ENCODE data around the gene BRMS1.

The BRMS1 gene

GRCh38 chr11:66310324-66310723, 34.6 kb downstream of the BRMS1 start:
- Histone ChIP-seq H3K4me3 (ENCODE audit: low read depth in 1 of 2, low read length in 1 of 2) (no peak overlapping the region), H3K36me3 (no peaks in the 10 kb centered on the region), H3K27me3 (peaks cover 66% of the 10 kb centered on the region), H3K9me3 (no peaks in the 10 kb centered on the region), H3K27ac (no peak overlapping the region), H3K4me1 (ENCODE audit: control insufficient read depth in 1 of 2, insufficient read depth in 1 of 2, low read depth in 1 of 2, low read length in 1 of 2) (peaks cover 16 to 22% of the 10 kb centered on the region in 2 experiments)
- no peak for TF ChIP-seq CTCF (IDR thresholded peaks at IDR 0.05)

- no peaks in the 10 kb centered on the region for H3K9me3 ChIP-seq
- no peak overlapping the region for H3K27ac ChIP-seq
- peaks cover 16 to 22% of the 10 kb centered on the region in 2 experiments for H3K4me1 ChIP-seq (ENCODE audit: control insufficient read depth in 1 of 2, insufficient read depth in 1 of 2, low read depth in 1 of 2, low read length in 1 of 2)
- no peak overlapping the region for H3K4me3 ChIP-seq (ENCODE audit: low read depth in 1 of 2, low read length in 1 of 2)
- no peaks in the 10 kb centered on the region for H3K36me3 ChIP-seq
- H3K27me3 ChIP-seq = peaks cover 58% of the 10 kb centered on the region
- TF ChIP-seq CTCF (IDR thresholded peaks at IDR 0.05) = no peak
Measured at GRCh38 chr11:66309475-66309874, 35.4 kb downstream of the BRMS1 start.

DNA sequence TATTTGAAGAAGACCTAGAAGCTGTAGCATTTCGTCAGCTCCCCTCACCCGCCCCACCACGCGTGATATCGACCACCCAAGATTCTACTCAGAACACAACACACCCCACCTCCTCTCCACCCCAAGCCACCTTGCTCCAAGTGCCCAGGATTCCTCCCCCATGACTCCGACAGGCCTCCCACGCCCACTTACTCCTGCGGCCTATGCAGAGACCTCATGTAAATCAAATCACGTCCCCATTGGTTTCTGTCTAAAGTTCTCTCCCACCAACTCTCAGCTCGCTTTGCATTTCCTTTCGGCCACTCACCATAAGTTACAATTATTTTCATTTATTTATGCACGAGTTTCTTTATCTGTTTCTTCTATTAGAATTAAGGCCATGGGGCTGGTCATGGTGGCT, 42.2 kb downstream of the BRMS1 start:
- H3K4me1 ChIP-seq (ENCODE audit: control insufficient read depth in 1 of 2, insufficient read depth in 1 of 2, low read depth in 1 of 2, low read length in 1 of 2) = no peaks in the 10 kb centered on the region
- H3K27ac ChIP-seq = no peak overlapping the region
- TF ChIP-seq CTCF (IDR thresholded peaks at IDR 0.05) = no peak
- H3K4me3 ChIP-seq (ENCODE audit: low read depth in 1 of 2, low read length in 1 of 2) = no peak overlapping the region
- H3K9me3 ChIP-seq = no peaks in the 10 kb centered on the region
- no peaks in the 10 kb centered on the region for H3K36me3 ChIP-seq
- H3K27me3 ChIP-seq = peaks cover 9% of the 10 kb centered on the region

- H3K27me3 ChIP-seq = peaks cover 36% of the 10 kb centered on the region
- TF ChIP-seq CTCF (IDR thresholded peaks at IDR 0.05) = no peak
- no peak overlapping the region for H3K4me3 ChIP-seq (ENCODE audit: low read depth in 1 of 2, low read length in 1 of 2)
- no peaks in the 10 kb centered on the region for H3K4me1 ChIP-seq (ENCODE audit: control insufficient read depth in 1 of 2, insufficient read depth in 1 of 2, low read depth in 1 of 2, low read length in 1 of 2)
- H3K9me3 ChIP-seq = no peaks in the 10 kb centered on the region
- H3K36me3 ChIP-seq = no peaks in the 10 kb centered on the region
- H3K27ac ChIP-seq = no peak overlapping the region
Measured at GRCh38 chr11:66299186-66299585, 45.7 kb downstream of the BRMS1 start.

- peaks cover 51% of the 10 kb centered on the region for H3K27me3 ChIP-seq
- H3K9me3 ChIP-seq = no peaks in the 10 kb centered on the region
- TF ChIP-seq CTCF (IDR thresholded peaks at IDR 0.05) = no peak
- H3K4me3 ChIP-seq (ENCODE audit: low read depth in 1 of 2, low read length in 1 of 2) = no peak overlapping the region
- no peaks in the 10 kb centered on the region for H3K4me1 ChIP-seq (ENCODE audit: control insufficient read depth in 1 of 2, insufficient read depth in 1 of 2, low read depth in 1 of 2, low read length in 1 of 2)
- H3K36me3 ChIP-seq = no peaks in the 10 kb centered on the region
- no peak overlapping the region for H3K27ac ChIP-seq
Measured at GRCh38 chr11:66297610-66298009, 47.3 kb downstream of the BRMS1 start.
